Measurements from ENCODE around the gene ILKAP. TPM values are rescaled to one million over a fixed set of nuclear protein-coding genes. Genes with fewer than 3 reads are reported as not detected.

ILKAP gene
- total RNA-seq, 1 experiment from 2014 or later: 53.4 TPM

GRCh38 chr2:238239543-238239862, 36.0 kb upstream of the ILKAP start:
- no peaks in the 10 kb centered on the region for H3K27me3 ChIP-seq (ENCODE audit: insufficient read depth, low read length)
- H3K4me2 ChIP-seq (ENCODE audit: low read length): peak overlapping the region; percentile 99
- ChIA-PET RAD21 (ENCODE audit: low non-redundant PET in 1 of 2, low total read pairs in 2 of 2, uncharacterized antibody in 2 of 2, unreplicated experiment in 2 of 2) (no interaction called here), POLR2A (no interaction called here), CTCF (no interaction called here)
- peak overlapping the region; percentile 73 for H3K9ac ChIP-seq (ENCODE audit: low read length)
- TF ChIP-seq ZFX (IDR thresholded peaks at IDR 0.05): peak; percentile 78; the same call in 1 of the 2 replicates
- no peak for TF ChIP-seq RAD21 (IDR thresholded peaks at IDR 0.05; ENCODE audit: low read depth)
- H4K20me1 ChIP-seq (ENCODE audit: insufficient read depth): no peaks in the 10 kb centered on the region
- intact Hi-C loops (cut with micrococcal nuclease): no loop called here
- no peak for DNase-seq (ENCODE audit: low read depth, low spot score)
- no peaks in the 10 kb centered on the region for H3K9me3 ChIP-seq (ENCODE audit: control insufficient read depth in 1 of 2, insufficient read depth in 1 of 2, low read depth in 1 of 2, low read length in 2 of 2)
- H3K4me3 ChIP-seq (replicated peaks in 1 of 2; ENCODE audit: low read depth in 1 of 2, low read length in 2 of 2): peak overlapping the region; percentile 56 to 69
- no peaks in the 10 kb centered on the region for H3K9me2 ChIP-seq (ENCODE audit: insufficient read depth)
- peak; percentile 41 for ATAC-seq
- peaks cover 14 to 33% of the 10 kb centered on the region in 2 experiments for H3K4me1 ChIP-seq (ENCODE audit: control insufficient read depth in 1 of 2, insufficient read depth in 2 of 2, low read length in 2 of 2)
- no peaks in the 10 kb centered on the region for H3K36me3 ChIP-seq (ENCODE audit: control insufficient read depth in 1 of 2, insufficient read depth in 2 of 2, low read length in 2 of 2)
- peak overlapping the region; percentile 75; the same call in 1 of the 2 replicates for H3K27ac ChIP-seq (ENCODE audit: low read depth, low read length)
- BruUV-seq (replicated peaks): no TSS peak
- H3K79me2 ChIP-seq (ENCODE audit: insufficient read depth, low read length): no peaks in the 10 kb centered on the region; the same call in 1 of the 2 replicates
- H2AFZ ChIP-seq (ENCODE audit: low read depth, low read length, poor library complexity, severe bottlenecking): no peak overlapping the region

- ATAC-seq (peak; percentile 16), DNase-seq (ENCODE audit: low read depth, low spot score) (no peak)
- Histone ChIP-seq H3K9me3 (ENCODE audit: control insufficient read depth in 1 of 2, insufficient read depth in 1 of 2, low read depth in 1 of 2, low read length in 2 of 2) (no peaks in the 10 kb centered on the region), H2AFZ (ENCODE audit: low read depth, low read length, poor library complexity, severe bottlenecking) (no peak overlapping the region), H3K27me3 (ENCODE audit: insufficient read depth, low read length) (no peaks in the 10 kb centered on the region), H4K20me1 (ENCODE audit: insufficient read depth) (no peaks in the 10 kb centered on the region), H3K9ac (ENCODE audit: low read length) (peak overlapping the region; percentile 73), H3K4me1 (ENCODE audit: control insufficient read depth in 1 of 2, insufficient read depth in 2 of 2, low read length in 2 of 2) (peaks cover 15 to 35% of the 10 kb centered on the region in 2 experiments), H3K9me2 (ENCODE audit: insufficient read depth) (no peaks in the 10 kb centered on the region), H3K27ac (ENCODE audit: low read depth, low read length) (peak overlapping the region; percentile 16; the same call in 1 of the 2 replicates), H3K79me2 (ENCODE audit: insufficient read depth, low read length) (no peaks in the 10 kb centered on the region; the same call in 1 of the 2 replicates), H3K4me2 (ENCODE audit: low read length) (peak overlapping the region; percentile 99), H3K4me3 (replicated peaks in 1 of 2; ENCODE audit: low read depth in 1 of 2, low read length in 2 of 2) (peak overlapping the region; percentile 56 to 69), H3K36me3 (ENCODE audit: control insufficient read depth in 1 of 2, insufficient read depth in 2 of 2, low read length in 2 of 2) (no peaks in the 10 kb centered on the region)
- RAD21 ChIA-PET (ENCODE audit: low non-redundant PET in 1 of 2, low total read pairs in 2 of 2, uncharacterized antibody in 2 of 2, unreplicated experiment in 2 of 2): no interaction called here
- CTCF ChIA-PET: no interaction called here
- TF ChIP-seq CBX3 (IDR thresholded peaks at IDR 0.05; ENCODE audit: low read depth) (peak; percentile 94), ZNF274 (IDR thresholded peaks at IDR 0.05; ENCODE audit: low read depth, low read length) (no peak), POLR2A (IDR thresholded peaks at IDR 0.05; ENCODE audit: borderline replicate concordance, extremely low read depth, insufficient read depth, insufficient read length) (no peak), CTCF (IDR thresholded peaks at IDR 0.05 in 2 of 3, conservative IDR thresholded peaks at IDR 0.05 in 1 of 3; ENCODE audit: borderline replicate concordance in 1 of 3, insufficient read depth in 1 of 3, low read depth in 2 of 3, low read length in 2 of 3) (peak in 1 of 3 experiments; percentile 24; a peak in 1 of 6 replicates), MAX (IDR thresholded peaks at IDR 0.05) (peak; percentile 99), YY1 (IDR thresholded peaks at IDR 0.05; ENCODE audit: extremely low read depth, insufficient replicate concordance, low read depth, low read length) (no peak), ZBTB33 (IDR thresholded peaks at IDR 0.05; ENCODE audit: extremely low read depth, insufficient replicate concordance, low read length) (no peak), TCF7L2 (IDR thresholded peaks at IDR 0.05; ENCODE audit: borderline replicate concordance, extremely low read depth, insufficient read depth, insufficient read length) (peak; percentile 19), JUND (IDR thresholded peaks at IDR 0.05) (no peak)
- POLR2A ChIA-PET: no interaction called here
- intact Hi-C loops (cut with micrococcal nuclease): no loop called here
- BruUV-seq (replicated peaks): no TSS peak
Measured at GRCh38 chr2:238238766-238239542, 35.5 kb upstream of the ILKAP start.
